Astrocyte (in vitro differentiated cells and primary cell): ENCODE data around the gene VSTM2L. TPM values are rescaled to one million over a fixed set of nuclear protein-coding genes. Genes with fewer than 3 reads are reported as not detected.

Source experiments
- DNase-seq: peaks from one replicate; pipeline ENCODE4 v3.0.0-alpha.2; 2010; ENCODE audit warnings: low read depth
- FAIRE-seq: peaks from 2 replicates; lab custom pipeline; 2011; peaks lifted over from hg19 to GRCh38; lab: Jason Lieb, UNC
- H2AFZ ChIP-seq: 2 replicates; pipeline ENCODE4 v1.6.0; 2012; ENCODE audit warnings: low read depth, low read length, inconsistent platforms
- H3K27ac ChIP-seq: 2 replicates; pipeline ENCODE4 v1.5.1; 2011; ENCODE audit warnings: low read depth, low read length, inconsistent platforms
- H3K27me3 ChIP-seq: 2 replicates; pipeline ENCODE4 v1.6.0; 2011; ENCODE audit warnings: low read length, inconsistent platforms; ENCODE audit not compliant: insufficient read depth
- H3K36me3 ChIP-seq: 2 replicates; pipeline ENCODE4 v1.5.1; 2011; ENCODE audit warnings: low read length, inconsistent platforms; ENCODE audit not compliant: insufficient read depth
- H3K4me1 ChIP-seq: 2 replicates; pipeline ENCODE4 v1.5.1; 2011; ENCODE audit warnings: low read length, inconsistent platforms; ENCODE audit not compliant: insufficient read depth
- H3K4me2 ChIP-seq: 2 replicates; pipeline ENCODE4 v1.6.0; 2012; ENCODE audit warnings: low read length, inconsistent platforms
- H3K4me3 ChIP-seq: 2 replicates; pipeline ENCODE4 v1.5.1; 2011; ENCODE audit warnings: low read depth, mild to moderate bottlenecking, low read length, inconsistent platforms; ENCODE audit not compliant: insufficient read depth
- H3K79me2 ChIP-seq: 2 replicates; pipeline ENCODE4 v1.6.0; 2012; ENCODE audit warnings: mild to moderate bottlenecking, low read length, inconsistent platforms; ENCODE audit not compliant: insufficient read depth
- H3K9ac ChIP-seq: 2 replicates; pipeline ENCODE4 v1.6.0; 2012; ENCODE audit warnings: mild to moderate bottlenecking, low read length, inconsistent platforms
- H3K9me3 ChIP-seq: 2 replicates; pipeline ENCODE4 v1.5.1; 2012; ENCODE audit warnings: low read depth, mild to moderate bottlenecking, low read length, inconsistent platforms; ENCODE audit not compliant: insufficient read depth
- H4K20me1 ChIP-seq: 2 replicates; pipeline ENCODE4 v1.6.0; 2012; ENCODE audit warnings: low read length, inconsistent platforms; ENCODE audit not compliant: insufficient read depth
- H3K27ac Mint-ChIP-seq: one replicate; pipeline ENCODE4 v1.8.0; 2021; ENCODE audit warnings: mild to moderate bottlenecking, mixed read lengths; ENCODE audit not compliant: unreplicated experiment
- H3K27me3 Mint-ChIP-seq: one replicate; pipeline ENCODE4 v1.8.0; 2021; ENCODE audit warnings: low read depth, mixed read lengths; ENCODE audit not compliant: unreplicated experiment
- H3K36me3 Mint-ChIP-seq: one replicate; pipeline ENCODE4 v1.8.0; 2021; ENCODE audit warnings: low read depth, mixed read lengths; ENCODE audit not compliant: unreplicated experiment
- H3K4me1 Mint-ChIP-seq: one replicate; pipeline ENCODE4 v1.8.0; 2021; ENCODE audit warnings: low read depth, mixed read lengths; ENCODE audit not compliant: unreplicated experiment
- H3K4me3 Mint-ChIP-seq: one replicate; pipeline ENCODE4 v1.8.0; 2021; ENCODE audit warnings: mild to moderate bottlenecking, moderate library complexity, mixed read lengths; ENCODE audit not compliant: unreplicated experiment
- H3K9me3 Mint-ChIP-seq: one replicate; pipeline ENCODE4 v1.8.0; 2021; ENCODE audit warnings: mild to moderate bottlenecking, mixed read lengths; ENCODE audit not compliant: unreplicated experiment
- EZH2 ChIP-seq: IDR thresholded peaks from 2 replicates; pipeline ENCODE4 v1.6.1; 2012; ENCODE audit warnings: mild to moderate bottlenecking, low read length, inconsistent platforms; ENCODE audit not compliant: insufficient read depth
- total RNA-seq: library from RNA; stranded (reverse); gene quantifications from 2 replicates; pipeline ENCODE4 v1.2.1, GENCODE V29; 2021
- TF ChIP-seq, protein P1 (sequence below): IDR thresholded peaks from 2 replicates; pipeline ENCODE4 v1.5.1; 2011; ENCODE audit warnings: low read depth, mild to moderate bottlenecking, inconsistent platforms, low read length, moderate library complexity; ENCODE audit not compliant: insufficient read depth

Gene VSTM2L
- total RNA-seq, 1 donor from 2014 or later, result 18.5 TPM

DNA sequence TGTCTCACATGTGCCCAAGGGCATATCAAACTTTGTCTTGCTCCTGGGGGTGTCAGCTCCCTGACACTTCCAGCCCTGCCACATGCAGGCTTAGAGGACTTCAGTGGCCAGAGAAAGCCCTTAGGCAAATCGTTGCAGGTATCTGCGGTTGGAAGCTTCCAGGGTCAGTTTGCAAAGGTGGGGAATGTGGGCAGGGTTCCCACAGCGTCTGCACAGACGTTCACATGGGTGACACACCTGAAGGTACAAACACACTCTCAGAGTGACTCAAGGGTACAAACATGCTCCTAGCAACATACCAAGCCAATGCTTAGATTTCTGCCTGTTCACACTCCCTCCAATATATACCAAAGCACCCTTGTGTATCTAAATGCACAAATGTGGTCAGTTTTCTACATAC, 30.0 kb downstream of the VSTM2L start:
- Mint-ChIP-seq H3K27me3 (peaks cover 29% of the 10 kb centered on the region), H3K4me3 (no peak overlapping the region), H3K4me1 (peaks cover 2% of the 10 kb centered on the region), H3K36me3 (peaks cover 11% of the 10 kb centered on the region), H3K9me3 (peaks cover 4% of the 10 kb centered on the region), H3K27ac (no peak overlapping the region)
- Histone ChIP-seq H3K27ac (no peak overlapping the region), H3K36me3 (no peaks in the 10 kb centered on the region), H2AFZ (no peak overlapping the region), H3K79me2 (no peaks in the 10 kb centered on the region), H3K9me3 (no peaks in the 10 kb centered on the region), H3K4me1 (no peaks in the 10 kb centered on the region), H4K20me1 (peaks cover 6% of the 10 kb centered on the region), H3K4me2 (no peak overlapping the region), H3K9ac (no peak overlapping the region), H3K27me3 (peaks cover 4% of the 10 kb centered on the region), H3K4me3 (no peak overlapping the region)
- DNase-seq (no peak), FAIRE-seq (no peak)
- TF ChIP-seq, protein P1, sequence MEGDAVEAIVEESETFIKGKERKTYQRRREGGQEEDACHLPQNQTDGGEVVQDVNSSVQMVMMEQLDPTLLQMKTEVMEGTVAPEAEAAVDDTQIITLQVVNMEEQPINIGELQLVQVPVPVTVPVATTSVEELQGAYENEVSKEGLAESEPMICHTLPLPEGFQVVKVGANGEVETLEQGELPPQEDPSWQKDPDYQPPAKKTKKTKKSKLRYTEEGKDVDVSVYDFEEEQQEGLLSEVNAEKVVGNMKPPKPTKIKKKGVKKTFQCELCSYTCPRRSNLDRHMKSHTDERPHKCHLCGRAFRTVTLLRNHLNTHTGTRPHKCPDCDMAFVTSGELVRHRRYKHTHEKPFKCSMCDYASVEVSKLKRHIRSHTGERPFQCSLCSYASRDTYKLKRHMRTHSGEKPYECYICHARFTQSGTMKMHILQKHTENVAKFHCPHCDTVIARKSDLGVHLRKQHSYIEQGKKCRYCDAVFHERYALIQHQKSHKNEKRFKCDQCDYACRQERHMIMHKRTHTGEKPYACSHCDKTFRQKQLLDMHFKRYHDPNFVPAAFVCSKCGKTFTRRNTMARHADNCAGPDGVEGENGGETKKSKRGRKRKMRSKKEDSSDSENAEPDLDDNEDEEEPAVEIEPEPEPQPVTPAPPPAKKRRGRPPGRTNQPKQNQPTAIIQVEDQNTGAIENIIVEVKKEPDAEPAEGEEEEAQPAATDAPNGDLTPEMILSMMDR, result no peak
- TF ChIP-seq EZH2, result no peak

DNA sequence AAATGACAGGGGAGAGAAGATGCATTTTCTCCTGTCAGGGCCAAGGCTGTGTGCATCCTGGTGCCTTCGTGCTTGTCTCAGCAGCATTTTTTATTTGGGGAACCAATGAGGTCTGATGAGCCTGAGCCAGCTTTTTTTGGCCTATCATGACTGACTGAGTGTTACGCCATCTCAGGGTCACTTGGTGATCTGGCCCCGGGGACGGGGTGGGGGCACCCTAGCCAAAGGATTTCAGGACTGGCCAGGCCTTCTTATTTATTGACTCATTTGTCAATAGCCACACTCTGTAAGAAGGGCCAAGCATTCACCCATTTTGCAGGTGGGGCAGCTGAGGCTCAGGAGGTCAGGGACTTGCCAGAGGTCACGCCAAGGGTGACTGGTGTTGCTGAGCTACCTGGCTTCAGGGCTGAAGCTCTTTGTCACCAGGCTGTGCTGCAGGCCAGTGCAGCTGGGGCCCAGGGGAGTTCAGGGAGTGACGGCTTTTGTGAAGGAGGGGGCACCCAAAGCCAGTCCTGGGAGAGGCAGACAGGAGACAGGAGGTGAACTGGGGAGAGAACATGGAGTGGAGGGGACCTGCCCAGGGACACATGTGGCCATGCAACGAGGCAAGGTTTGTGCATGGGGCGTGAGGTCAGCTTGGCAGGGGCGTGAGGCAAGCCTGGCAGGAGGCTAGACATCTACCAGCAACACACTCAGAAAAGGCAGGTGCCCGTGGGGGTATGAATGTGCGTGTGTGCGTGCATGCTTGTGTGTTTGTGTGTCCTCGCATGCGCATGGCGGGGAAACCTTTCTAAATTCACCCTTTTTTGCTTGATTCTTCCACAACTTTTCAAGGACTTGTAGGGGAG, 31.1 kb downstream of the VSTM2L start:
- H3K9ac ChIP-seq, result no peak overlapping the region
- Mint-ChIP-seq H3K36me3 (peaks cover 15% of the 10 kb centered on the region), H3K9me3 (peaks cover 5% of the 10 kb centered on the region), H3K4me1 (no peaks in the 10 kb centered on the region), H3K27ac (no peak overlapping the region), H3K27me3 (peaks cover 29% of the 10 kb centered on the region), H3K4me3 (no peak overlapping the region)
- DNase-seq (no peak), FAIRE-seq (no peak)
- H4K20me1 ChIP-seq, result peaks cover 6% of the 10 kb centered on the region
- H3K4me2 ChIP-seq, result no peak overlapping the region
- H3K4me1 ChIP-seq, result no peaks in the 10 kb centered on the region
- H3K36me3 ChIP-seq, result no peaks in the 10 kb centered on the region
- H3K79me2 ChIP-seq, result no peaks in the 10 kb centered on the region
- H3K9me3 ChIP-seq, result no peaks in the 10 kb centered on the region
- no peak overlapping the region for H3K4me3 ChIP-seq
- no peak for TF ChIP-seq EZH2
- TF ChIP-seq, protein P1, result no peak
- no peak overlapping the region for H3K27ac ChIP-seq
- H2AFZ ChIP-seq, result no peak overlapping the region
- H3K27me3 ChIP-seq, result peaks cover 4% of the 10 kb centered on the region
